ENCODE results near the gene ATP6V1A. TPM values are rescaled to one million over a fixed set of nuclear protein-coding genes. Genes with fewer than 3 reads are reported as not detected.

Gene ATP6V1A
- total RNA-seq, 1 experiment from 2014 or later, result 89.6 TPM

DNA sequence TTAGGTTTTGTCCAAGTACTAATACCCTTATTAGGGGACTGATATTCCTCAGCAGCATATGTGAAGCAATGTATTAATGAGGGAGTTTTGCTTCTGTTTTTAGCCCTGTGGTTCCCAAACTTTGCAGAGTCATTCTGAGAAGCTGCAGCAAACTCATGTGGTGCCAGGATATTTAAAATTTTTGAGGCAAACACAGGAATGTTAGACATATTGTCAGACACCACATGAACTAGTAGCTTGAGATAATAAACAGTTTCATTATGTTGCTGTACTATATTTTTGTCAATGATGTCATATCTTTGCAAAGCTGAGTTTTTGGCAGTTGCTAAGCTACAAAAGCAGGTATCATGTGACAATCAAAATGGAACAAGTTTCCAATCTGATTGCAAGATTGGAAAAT lies 36.6 kb downstream of the ATP6V1A start:
- Histone ChIP-seq H3K4me1 (ENCODE audit: control insufficient read depth, insufficient read depth, low read length) (no peaks in the 10 kb centered on the region), H3K27ac (ENCODE audit: low read length) (no peak overlapping the region), H3K4me3 (ENCODE audit: low read depth in 2 of 2, low read length in 2 of 2) (no peak overlapping the region), H3K36me3 (ENCODE audit: control insufficient read depth, insufficient read depth, low read length) (no peaks in the 10 kb centered on the region), H3K9me3 (ENCODE audit: control insufficient read depth, insufficient read depth, low read depth, low read length) (no peaks in the 10 kb centered on the region), H3K27me3 (ENCODE audit: control insufficient read depth, insufficient read depth, low read length) (no peaks in the 10 kb centered on the region)
- no TSS peak for BruUV-seq (replicated peaks)
- TF ChIP-seq TCF7L2 (IDR thresholded peaks at IDR 0.05; ENCODE audit: low read depth, low read length) (no peak), SIN3A (IDR thresholded peaks at IDR 0.05; ENCODE audit: borderline replicate concordance, insufficient read depth, low read depth, low read length) (no peak), POLR2AphosphoS5 (IDR thresholded peaks at IDR 0.05; ENCODE audit: low read depth, low read length) (no peak)
- TF ChIP-seq, protein P1, sequence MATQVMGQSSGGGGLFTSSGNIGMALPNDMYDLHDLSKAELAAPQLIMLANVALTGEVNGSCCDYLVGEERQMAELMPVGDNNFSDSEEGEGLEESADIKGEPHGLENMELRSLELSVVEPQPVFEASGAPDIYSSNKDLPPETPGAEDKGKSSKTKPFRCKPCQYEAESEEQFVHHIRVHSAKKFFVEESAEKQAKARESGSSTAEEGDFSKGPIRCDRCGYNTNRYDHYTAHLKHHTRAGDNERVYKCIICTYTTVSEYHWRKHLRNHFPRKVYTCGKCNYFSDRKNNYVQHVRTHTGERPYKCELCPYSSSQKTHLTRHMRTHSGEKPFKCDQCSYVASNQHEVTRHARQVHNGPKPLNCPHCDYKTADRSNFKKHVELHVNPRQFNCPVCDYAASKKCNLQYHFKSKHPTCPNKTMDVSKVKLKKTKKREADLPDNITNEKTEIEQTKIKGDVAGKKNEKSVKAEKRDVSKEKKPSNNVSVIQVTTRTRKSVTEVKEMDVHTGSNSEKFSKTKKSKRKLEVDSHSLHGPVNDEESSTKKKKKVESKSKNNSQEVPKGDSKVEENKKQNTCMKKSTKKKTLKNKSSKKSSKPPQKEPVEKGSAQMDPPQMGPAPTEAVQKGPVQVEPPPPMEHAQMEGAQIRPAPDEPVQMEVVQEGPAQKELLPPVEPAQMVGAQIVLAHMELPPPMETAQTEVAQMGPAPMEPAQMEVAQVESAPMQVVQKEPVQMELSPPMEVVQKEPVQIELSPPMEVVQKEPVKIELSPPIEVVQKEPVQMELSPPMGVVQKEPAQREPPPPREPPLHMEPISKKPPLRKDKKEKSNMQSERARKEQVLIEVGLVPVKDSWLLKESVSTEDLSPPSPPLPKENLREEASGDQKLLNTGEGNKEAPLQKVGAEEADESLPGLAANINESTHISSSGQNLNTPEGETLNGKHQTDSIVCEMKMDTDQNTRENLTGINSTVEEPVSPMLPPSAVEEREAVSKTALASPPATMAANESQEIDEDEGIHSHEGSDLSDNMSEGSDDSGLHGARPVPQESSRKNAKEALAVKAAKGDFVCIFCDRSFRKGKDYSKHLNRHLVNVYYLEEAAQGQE (IDR thresholded peaks at IDR 0.05; ENCODE audit: insufficient read depth in 1 of 2, low read depth in 2 of 2, low read length in 1 of 2), result no peak
- TF ChIP-seq, protein P2, sequence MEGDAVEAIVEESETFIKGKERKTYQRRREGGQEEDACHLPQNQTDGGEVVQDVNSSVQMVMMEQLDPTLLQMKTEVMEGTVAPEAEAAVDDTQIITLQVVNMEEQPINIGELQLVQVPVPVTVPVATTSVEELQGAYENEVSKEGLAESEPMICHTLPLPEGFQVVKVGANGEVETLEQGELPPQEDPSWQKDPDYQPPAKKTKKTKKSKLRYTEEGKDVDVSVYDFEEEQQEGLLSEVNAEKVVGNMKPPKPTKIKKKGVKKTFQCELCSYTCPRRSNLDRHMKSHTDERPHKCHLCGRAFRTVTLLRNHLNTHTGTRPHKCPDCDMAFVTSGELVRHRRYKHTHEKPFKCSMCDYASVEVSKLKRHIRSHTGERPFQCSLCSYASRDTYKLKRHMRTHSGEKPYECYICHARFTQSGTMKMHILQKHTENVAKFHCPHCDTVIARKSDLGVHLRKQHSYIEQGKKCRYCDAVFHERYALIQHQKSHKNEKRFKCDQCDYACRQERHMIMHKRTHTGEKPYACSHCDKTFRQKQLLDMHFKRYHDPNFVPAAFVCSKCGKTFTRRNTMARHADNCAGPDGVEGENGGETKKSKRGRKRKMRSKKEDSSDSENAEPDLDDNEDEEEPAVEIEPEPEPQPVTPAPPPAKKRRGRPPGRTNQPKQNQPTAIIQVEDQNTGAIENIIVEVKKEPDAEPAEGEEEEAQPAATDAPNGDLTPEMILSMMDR (IDR thresholded peaks at IDR 0.05), result no peak
- DNase-seq (ENCODE audit: low read depth, low spot score) (no peak), ATAC-seq (no peak)
- in situ Hi-C loops (cut with HindIII; ENCODE audit: low pct_unique_long_range_greater_than_20kb, low sequenced_read_pairs) (no loop called here), intact Hi-C loops (cut with micrococcal nuclease; ENCODE audit: unreplicated experiment) (no loop called here)
- ChIA-PET CTCF (interaction anchor here (0.6 kb wide), 1 partner anchor 141 kb away, joined by 3 read pairs; no protein-coding TSS in a partner anchor), POLR2A (no interaction called here)

DNA sequence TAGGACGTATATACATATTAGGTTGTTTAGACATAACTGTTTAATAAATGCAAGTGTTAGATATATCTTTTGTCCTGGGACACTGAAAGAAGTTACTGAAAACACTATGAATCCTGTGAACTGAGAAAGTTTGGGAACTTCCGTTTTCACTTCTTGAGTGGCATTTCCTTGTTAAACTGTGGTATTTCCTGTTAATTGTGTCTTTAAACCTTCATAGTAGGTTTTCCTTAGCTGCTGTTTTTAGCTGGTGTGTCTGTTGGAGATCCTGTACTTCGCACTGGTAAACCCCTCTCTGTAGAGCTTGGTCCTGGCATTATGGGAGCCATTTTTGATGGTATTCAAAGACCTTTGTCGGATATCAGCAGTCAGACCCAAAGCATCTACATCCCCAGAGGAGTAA lies 37.1 kb downstream of the ATP6V1A start:
- TF ChIP-seq, protein P1 (IDR thresholded peaks at IDR 0.05; ENCODE audit: insufficient read depth in 1 of 2, low read depth in 2 of 2, low read length in 1 of 2), result no peak
- no peak for TF ChIP-seq SIN3A (IDR thresholded peaks at IDR 0.05; ENCODE audit: borderline replicate concordance, insufficient read depth, low read depth, low read length)
- TF ChIP-seq POLR2AphosphoS5 (IDR thresholded peaks at IDR 0.05; ENCODE audit: low read depth, low read length), result no peak
- TF ChIP-seq TCF7L2 (IDR thresholded peaks at IDR 0.05; ENCODE audit: low read depth, low read length), result no peak
- TF ChIP-seq, protein P2 (IDR thresholded peaks at IDR 0.05), result no peak
- no TSS peak for BruUV-seq (replicated peaks)
- Histone ChIP-seq H3K27me3 (ENCODE audit: control insufficient read depth, insufficient read depth, low read length) (no peaks in the 10 kb centered on the region), H3K27ac (ENCODE audit: low read length) (no peak overlapping the region), H3K36me3 (ENCODE audit: control insufficient read depth, insufficient read depth, low read length) (no peaks in the 10 kb centered on the region), H3K9me3 (ENCODE audit: control insufficient read depth, insufficient read depth, low read depth, low read length) (no peaks in the 10 kb centered on the region), H3K4me3 (ENCODE audit: low read depth in 2 of 2, low read length in 2 of 2) (no peak overlapping the region), H3K4me1 (ENCODE audit: control insufficient read depth, insufficient read depth, low read length) (no peaks in the 10 kb centered on the region)
- ATAC-seq (no peak), DNase-seq (ENCODE audit: low read depth, low spot score) (no peak)
- intact Hi-C loops (cut with micrococcal nuclease; ENCODE audit: unreplicated experiment) (no loop called here), in situ Hi-C loops (cut with HindIII; ENCODE audit: low pct_unique_long_range_greater_than_20kb, low sequenced_read_pairs) (no loop called here)
- ChIA-PET CTCF (interaction anchor here (0.6 kb wide), 1 partner anchor 38 kb away, joined by 4 read pairs; the partner anchor contains the start of gene NAA50), POLR2A (no interaction called here)
